ENCODE results near the gene HEPN1. TPM values are rescaled to one million over a fixed set of nuclear protein-coding genes. Genes with fewer than 3 reads are reported as not detected.

Gene HEPN1
- total RNA-seq, 1 experiment from 2014 or later, result not detected

DNA sequence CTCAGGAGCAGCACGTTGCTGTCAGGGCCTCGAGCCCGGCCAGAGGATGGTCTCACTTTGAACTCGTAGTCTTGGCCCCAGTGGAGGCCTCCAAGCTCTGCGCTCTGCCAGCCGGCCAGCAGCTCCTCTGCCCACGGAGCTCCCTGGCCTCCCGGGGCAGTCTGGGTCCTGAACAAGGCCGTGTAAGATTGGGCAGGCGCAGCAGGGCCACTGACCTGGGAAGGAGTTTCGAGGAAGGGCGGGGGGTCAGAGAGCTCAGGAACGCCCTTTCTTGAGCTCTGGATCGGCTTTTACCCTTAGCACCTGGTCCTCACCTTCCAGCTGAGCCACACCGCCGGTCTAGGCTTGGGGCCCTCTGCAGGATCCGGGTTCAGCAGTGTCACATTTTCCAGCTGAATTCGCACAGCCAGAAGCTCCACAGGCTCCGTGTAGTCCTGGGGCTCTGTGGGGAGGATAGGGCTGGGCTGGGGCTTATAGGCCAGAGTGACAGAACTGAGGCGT is 23.5 kb upstream of the HEPN1 start:
- no TSS peak for BruUV-seq (replicated peaks)
- ATAC-seq, result no peak
- in situ Hi-C loops (cut with HindIII; ENCODE audit: low pct_unique_long_range_greater_than_20kb, low sequenced_read_pairs) (no loop called here), intact Hi-C loops (cut with micrococcal nuclease; ENCODE audit: unreplicated experiment) (no loop called here)
- no peak for DNase-seq (ENCODE audit: low read depth, low spot score)
- no peaks in the 10 kb centered on the region for H3K36me3 ChIP-seq (ENCODE audit: control insufficient read depth, insufficient read depth, low read length)
- 0 out of 2 replicates have a peak, but pooled peaks cover 3% of the 10 kb centered on the region for H3K4me1 ChIP-seq (ENCODE audit: control insufficient read depth, insufficient read depth, low read length)
- POLR2A ChIA-PET, result no interaction called here
- no peak overlapping the region for H3K4me3 ChIP-seq (ENCODE audit: low read depth in 2 of 2, low read length in 2 of 2)
- no peak overlapping the region for H3K27ac ChIP-seq (ENCODE audit: low read length)
- H3K9me3 ChIP-seq (ENCODE audit: control insufficient read depth, insufficient read depth, low read depth, low read length), result no peaks in the 10 kb centered on the region
- H3K27me3 ChIP-seq (ENCODE audit: control insufficient read depth, insufficient read depth, low read length), result peaks cover 2% of the 10 kb centered on the region
- TF ChIP-seq, protein P1, sequence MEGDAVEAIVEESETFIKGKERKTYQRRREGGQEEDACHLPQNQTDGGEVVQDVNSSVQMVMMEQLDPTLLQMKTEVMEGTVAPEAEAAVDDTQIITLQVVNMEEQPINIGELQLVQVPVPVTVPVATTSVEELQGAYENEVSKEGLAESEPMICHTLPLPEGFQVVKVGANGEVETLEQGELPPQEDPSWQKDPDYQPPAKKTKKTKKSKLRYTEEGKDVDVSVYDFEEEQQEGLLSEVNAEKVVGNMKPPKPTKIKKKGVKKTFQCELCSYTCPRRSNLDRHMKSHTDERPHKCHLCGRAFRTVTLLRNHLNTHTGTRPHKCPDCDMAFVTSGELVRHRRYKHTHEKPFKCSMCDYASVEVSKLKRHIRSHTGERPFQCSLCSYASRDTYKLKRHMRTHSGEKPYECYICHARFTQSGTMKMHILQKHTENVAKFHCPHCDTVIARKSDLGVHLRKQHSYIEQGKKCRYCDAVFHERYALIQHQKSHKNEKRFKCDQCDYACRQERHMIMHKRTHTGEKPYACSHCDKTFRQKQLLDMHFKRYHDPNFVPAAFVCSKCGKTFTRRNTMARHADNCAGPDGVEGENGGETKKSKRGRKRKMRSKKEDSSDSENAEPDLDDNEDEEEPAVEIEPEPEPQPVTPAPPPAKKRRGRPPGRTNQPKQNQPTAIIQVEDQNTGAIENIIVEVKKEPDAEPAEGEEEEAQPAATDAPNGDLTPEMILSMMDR (IDR thresholded peaks at IDR 0.05), result no peak
- TF ChIP-seq, protein P2, sequence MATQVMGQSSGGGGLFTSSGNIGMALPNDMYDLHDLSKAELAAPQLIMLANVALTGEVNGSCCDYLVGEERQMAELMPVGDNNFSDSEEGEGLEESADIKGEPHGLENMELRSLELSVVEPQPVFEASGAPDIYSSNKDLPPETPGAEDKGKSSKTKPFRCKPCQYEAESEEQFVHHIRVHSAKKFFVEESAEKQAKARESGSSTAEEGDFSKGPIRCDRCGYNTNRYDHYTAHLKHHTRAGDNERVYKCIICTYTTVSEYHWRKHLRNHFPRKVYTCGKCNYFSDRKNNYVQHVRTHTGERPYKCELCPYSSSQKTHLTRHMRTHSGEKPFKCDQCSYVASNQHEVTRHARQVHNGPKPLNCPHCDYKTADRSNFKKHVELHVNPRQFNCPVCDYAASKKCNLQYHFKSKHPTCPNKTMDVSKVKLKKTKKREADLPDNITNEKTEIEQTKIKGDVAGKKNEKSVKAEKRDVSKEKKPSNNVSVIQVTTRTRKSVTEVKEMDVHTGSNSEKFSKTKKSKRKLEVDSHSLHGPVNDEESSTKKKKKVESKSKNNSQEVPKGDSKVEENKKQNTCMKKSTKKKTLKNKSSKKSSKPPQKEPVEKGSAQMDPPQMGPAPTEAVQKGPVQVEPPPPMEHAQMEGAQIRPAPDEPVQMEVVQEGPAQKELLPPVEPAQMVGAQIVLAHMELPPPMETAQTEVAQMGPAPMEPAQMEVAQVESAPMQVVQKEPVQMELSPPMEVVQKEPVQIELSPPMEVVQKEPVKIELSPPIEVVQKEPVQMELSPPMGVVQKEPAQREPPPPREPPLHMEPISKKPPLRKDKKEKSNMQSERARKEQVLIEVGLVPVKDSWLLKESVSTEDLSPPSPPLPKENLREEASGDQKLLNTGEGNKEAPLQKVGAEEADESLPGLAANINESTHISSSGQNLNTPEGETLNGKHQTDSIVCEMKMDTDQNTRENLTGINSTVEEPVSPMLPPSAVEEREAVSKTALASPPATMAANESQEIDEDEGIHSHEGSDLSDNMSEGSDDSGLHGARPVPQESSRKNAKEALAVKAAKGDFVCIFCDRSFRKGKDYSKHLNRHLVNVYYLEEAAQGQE (IDR thresholded peaks at IDR 0.05; ENCODE audit: insufficient read depth in 1 of 2, low read depth in 2 of 2, low read length in 1 of 2), result no peak
- TF ChIP-seq SIN3A (IDR thresholded peaks at IDR 0.05; ENCODE audit: borderline replicate concordance, insufficient read depth, low read depth, low read length) (no peak), POLR2AphosphoS5 (IDR thresholded peaks at IDR 0.05; ENCODE audit: low read depth, low read length) (no peak), TCF7L2 (IDR thresholded peaks at IDR 0.05; ENCODE audit: low read depth, low read length) (no peak)
- CTCF ChIA-PET, result no interaction called here

DNA sequence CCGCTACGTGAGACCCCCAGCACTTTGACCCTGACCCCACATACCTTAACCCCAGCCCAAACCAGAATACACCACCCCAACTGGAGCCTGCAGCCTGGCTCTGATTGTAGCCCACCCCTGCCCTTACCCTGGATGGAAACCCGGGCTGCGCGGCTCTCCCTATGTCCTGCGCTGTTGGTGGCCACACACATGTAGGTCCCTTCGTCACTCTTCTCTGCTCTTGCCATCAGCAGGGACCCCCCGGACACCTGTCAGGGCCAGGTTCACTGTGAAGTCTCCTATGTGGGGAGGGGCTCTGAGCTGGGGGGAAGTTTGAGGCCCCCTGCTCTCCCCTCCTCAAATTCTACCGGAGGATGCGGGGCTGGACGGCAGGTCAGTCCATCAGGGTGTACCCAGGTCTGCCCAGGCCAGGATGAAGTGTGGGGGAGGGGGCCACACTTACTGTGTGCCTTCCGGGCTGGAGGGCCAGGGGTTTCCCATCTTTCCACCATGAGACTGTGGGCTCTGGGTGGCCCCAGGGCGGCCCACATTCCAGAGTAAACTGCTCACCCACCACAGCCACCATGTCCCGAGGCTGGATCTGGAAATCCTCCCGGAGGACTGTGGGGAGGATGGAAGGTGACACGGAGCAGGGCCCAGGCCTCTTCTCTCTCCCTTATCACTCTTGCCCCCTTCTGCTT is 22.8 kb upstream of the HEPN1 start:
- DNase-seq (ENCODE audit: low read depth, low spot score) (no peak), ATAC-seq (no peak)
- Histone ChIP-seq H3K27me3 (ENCODE audit: control insufficient read depth, insufficient read depth, low read length) (peaks cover 4% of the 10 kb centered on the region; the same call in 1 of the 2 replicates), H3K4me1 (ENCODE audit: control insufficient read depth, insufficient read depth, low read length) (0 out of 2 replicates have a peak, but pooled peaks cover 3% of the 10 kb centered on the region), H3K36me3 (ENCODE audit: control insufficient read depth, insufficient read depth, low read length) (no peaks in the 10 kb centered on the region), H3K9me3 (ENCODE audit: control insufficient read depth, insufficient read depth, low read depth, low read length) (no peaks in the 10 kb centered on the region), H3K27ac (ENCODE audit: low read length) (no peak overlapping the region), H3K4me3 (ENCODE audit: low read depth in 2 of 2, low read length in 2 of 2) (no peak overlapping the region)
- POLR2A ChIA-PET, result no interaction called here
- CTCF ChIA-PET, result no interaction called here
- TF ChIP-seq SIN3A (IDR thresholded peaks at IDR 0.05; ENCODE audit: borderline replicate concordance, insufficient read depth, low read depth, low read length), result no peak
- TF ChIP-seq, protein P1 (IDR thresholded peaks at IDR 0.05), result no peak
- TF ChIP-seq POLR2AphosphoS5 (IDR thresholded peaks at IDR 0.05; ENCODE audit: low read depth, low read length), result no peak
- TF ChIP-seq, protein P2 (IDR thresholded peaks at IDR 0.05; ENCODE audit: insufficient read depth in 1 of 2, low read depth in 2 of 2, low read length in 1 of 2), result no peak
- no peak for TF ChIP-seq TCF7L2 (IDR thresholded peaks at IDR 0.05; ENCODE audit: low read depth, low read length)
- intact Hi-C loops (cut with micrococcal nuclease; ENCODE audit: unreplicated experiment), result no loop called here
- in situ Hi-C loops (cut with HindIII; ENCODE audit: low pct_unique_long_range_greater_than_20kb, low sequenced_read_pairs), result no loop called here
- BruUV-seq (replicated peaks), result no TSS peak
